ENCODE results near the gene NCKAP5. TPM values are rescaled to one million over a fixed set of nuclear protein-coding genes. Genes with fewer than 3 reads are reported as not detected.

The NCKAP5 gene
- total and polyA plus RNA-seq, 2 of the 8 experiments (the other 6 are each of a cell fraction or from before 2014, with no cell fraction given) = 0.27 to 0.86 TPM

DNA sequence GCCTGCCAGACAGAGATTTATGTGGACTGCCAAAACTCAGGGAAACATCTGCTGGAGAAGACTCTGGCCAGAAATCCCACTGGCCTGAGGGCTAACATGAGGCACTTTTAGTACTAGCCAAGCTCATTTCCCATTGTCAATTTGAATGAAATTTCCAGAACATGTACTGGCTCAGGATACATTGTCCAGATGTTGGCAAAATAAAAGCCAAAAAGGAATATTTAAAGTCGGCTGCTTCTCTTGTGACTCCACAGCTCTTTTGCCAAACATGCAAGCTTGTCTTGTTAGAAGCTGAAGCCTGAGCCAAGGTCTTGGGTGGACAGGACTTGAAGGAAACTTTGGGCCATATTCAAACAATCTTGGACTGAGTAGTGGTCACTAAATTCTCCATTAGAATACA, 215.5 kb downstream of the NCKAP5 start:
- H3K4me3 ChIP-seq (ENCODE audit: extremely low read depth in 1 of 4, insufficient read depth in 2 of 4, low read depth in 3 of 4, low read length in 4 of 4) = no peak overlapping the region
- no peak overlapping the region for H2AK5ac ChIP-seq (ENCODE audit: low read depth, low read length)
- no peaks in the 10 kb centered on the region for H3K79me2 ChIP-seq (ENCODE audit: control insufficient read depth in 1 of 2, insufficient read depth in 2 of 2, low read length in 2 of 2)
- no peak overlapping the region for H4K8ac ChIP-seq (ENCODE audit: extremely low read depth, insufficient read depth, low read length)
- DNase-seq (ENCODE audit: low read depth in 1 of 2, low spot score in 2 of 2) = no peak
- no peaks in the 10 kb centered on the region; the same call in 1 of the 2 replicates for H3K23me2 ChIP-seq (ENCODE audit: low read depth, low read length)
- no peak overlapping the region for H2BK5ac ChIP-seq (ENCODE audit: low read depth, low read length)
- no peak overlapping the region for H2BK12ac ChIP-seq (ENCODE audit: low read depth, low read length)
- no peak overlapping the region for H2BK20ac ChIP-seq (ENCODE audit: low read length)
- H4K20me1 ChIP-seq (replicated peaks in 1 of 2; ENCODE audit: control insufficient read depth in 1 of 2, insufficient read depth in 2 of 2, low read length in 2 of 2) = no peaks in the 10 kb centered on the region
- no peak overlapping the region for H2AFZ ChIP-seq (ENCODE audit: low read length)
- no peak overlapping the region for H3K4me2 ChIP-seq (ENCODE audit: insufficient read depth in 1 of 2, low read depth in 2 of 2, low read length in 2 of 2)
- no peaks in the 10 kb centered on the region for H3K79me1 ChIP-seq (ENCODE audit: low read depth, low read length)
- H3K4ac ChIP-seq (replicated peaks; ENCODE audit: insufficient read length, low read depth, low read length) = no peak overlapping the region
- H3K23ac ChIP-seq (ENCODE audit: insufficient read length) = no peak overlapping the region
- WGBS, 2 experiments (ENCODE audit: extremely low coverage in 1 of 2, insufficient coverage in 1 of 2, insufficient read length in 1 of 2, insufficient replicate concordance in 2 of 2, low coverage in 1 of 2, low lambda C conversion rate in 2 of 2, missing lambda C conversion rate in 1 of 2) = 88% methylated on average over 1 of the region's 1 CpG; no CpG with 5 or more reads in 1 of the 2 experiments
- H3K27me3 ChIP-seq (replicated peaks in 1 of 4; ENCODE audit: control insufficient read depth in 3 of 4, extremely low read depth in 1 of 4, insufficient read depth in 3 of 4, low read length in 3 of 4) = no peaks in the 10 kb centered on the region
- no peak overlapping the region for H4K91ac ChIP-seq (replicated peaks; ENCODE audit: insufficient read length, low read length)
- H3K56ac ChIP-seq (replicated peaks; ENCODE audit: insufficient read length, low read depth, low read length) = no peak overlapping the region
- H4K5ac ChIP-seq (ENCODE audit: insufficient read length, low read depth, low read length) = no peak overlapping the region
- no peak overlapping the region for H3K14ac ChIP-seq (ENCODE audit: insufficient read length)
- POLR2A ChIA-PET (ENCODE audit: partially characterized antibody) = interaction anchor here (1.2 kb wide), 1 partner anchor 15 kb away, joined by 3 read pairs; no protein-coding TSS in a partner anchor
- CTCF ChIA-PET (ENCODE audit: partially characterized antibody) = interaction anchor here (0.9 to 1.1 kb wide), 3 partner anchors 12 to 289 kb away, joined by 3 to 6 read pairs (median 5); no protein-coding TSS in a partner anchor
- H2BK15ac ChIP-seq (ENCODE audit: low read length) = no peak overlapping the region
- no peaks in the 10 kb centered on the region for H3K36me3 ChIP-seq (ENCODE audit: control insufficient read depth in 2 of 4, insufficient read depth in 4 of 4, low read length in 3 of 4)
- no peaks in the 10 kb centered on the region for H3K4me1 ChIP-seq (replicated peaks in 1 of 4; ENCODE audit: control insufficient read depth in 3 of 4, insufficient read depth in 4 of 4, low read length in 3 of 4)
- no peaks in the 10 kb centered on the region for H3K9me3 ChIP-seq (ENCODE audit: insufficient read depth in 2 of 2, low read depth in 1 of 2, low read length in 1 of 2)
- no peak overlapping the region for H3K9ac ChIP-seq (replicated peaks in 1 of 4; ENCODE audit: extremely low read depth in 1 of 4, low read depth in 3 of 4, low read length in 3 of 4)
- H2BK120ac ChIP-seq (replicated peaks; ENCODE audit: low read depth, low read length) = no peak overlapping the region
- H3K27ac ChIP-seq (ENCODE audit: low read depth, low read length) = no peak overlapping the region
- no peak for FAIRE-seq
- H3K18ac ChIP-seq (ENCODE audit: extremely low read depth, low read length) = no peak overlapping the region
- TF ChIP-seq RAD21 (IDR thresholded peaks at IDR 0.05 in 1 of 2, conservative IDR thresholded peaks at IDR 0.05 in 1 of 2; ENCODE audit: low read depth in 2 of 2, low read length in 2 of 2) (no peak), HDAC6 (IDR thresholded peaks at IDR 0.05; ENCODE audit: low read depth, low read length) (no peak), TCF12 (IDR thresholded peaks at IDR 0.05; ENCODE audit: low read depth, low read length) (no peak), SP1 (IDR thresholded peaks at IDR 0.05; ENCODE audit: low read depth, low read length) (no peak), YY1 (IDR thresholded peaks at IDR 0.05; ENCODE audit: low read depth, low read length) (no peak), JUN (IDR thresholded peaks at IDR 0.05; ENCODE audit: low read depth, low read length) (no peak), ATF3 (IDR thresholded peaks at IDR 0.05; ENCODE audit: insufficient read depth, low read depth, low read length) (no peak), RFX5 (IDR thresholded peaks at IDR 0.05; ENCODE audit: borderline replicate concordance, low read depth, low read length) (no peak), POLR2AphosphoS5 (IDR thresholded peaks at IDR 0.05; ENCODE audit: low read depth, low read length) (no peak), NRF1 (IDR thresholded peaks at IDR 0.05; ENCODE audit: low read depth, low read length) (no peak), RNF2 (IDR thresholded peaks at IDR 0.05; ENCODE audit: borderline replicate concordance, low read depth, low read length, missing control alignments, poor library complexity, severe bottlenecking) (no peak), FOSL1 (IDR thresholded peaks at IDR 0.05; ENCODE audit: insufficient read depth, low read depth, low read length) (no peak)
- TF ChIP-seq, protein P1, sequence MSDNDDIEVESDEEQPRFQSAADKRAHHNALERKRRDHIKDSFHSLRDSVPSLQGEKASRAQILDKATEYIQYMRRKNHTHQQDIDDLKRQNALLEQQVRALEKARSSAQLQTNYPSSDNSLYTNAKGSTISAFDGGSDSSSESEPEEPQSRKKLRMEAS (IDR thresholded peaks at IDR 0.05) = no peak
